Esophagus squamous epithelium (tissue), 4 donors: ENCODE results near the gene ZNF70.

Source experiments
- POLR2A ChIP-seq, 4 donors: fragments of 450-650 bp; IDR thresholded peaks; one replicate each; pipeline ENCODE4 v1.6.1; 2017; ENCODE audit warnings: antibody characterized with exemption in 4 of 4, mild to moderate bottlenecking in 4 of 4, moderate library complexity in 3 of 4
- TF ChIP-seq, protein P1 (sequence below), 6 experiments: fragments of 450-650 bp in 4 of 6; fragments of 200-600 bp in 2 of 6; sonication (generic) in 2 of 6; IDR thresholded peaks; one replicate each; pipeline ENCODE4 v1.5.1; 2016 to 2019; ENCODE audit warnings: antibody characterized with exemption in 6 of 6, mild to moderate bottlenecking in 4 of 6, moderate library complexity in 4 of 6

DNA sequence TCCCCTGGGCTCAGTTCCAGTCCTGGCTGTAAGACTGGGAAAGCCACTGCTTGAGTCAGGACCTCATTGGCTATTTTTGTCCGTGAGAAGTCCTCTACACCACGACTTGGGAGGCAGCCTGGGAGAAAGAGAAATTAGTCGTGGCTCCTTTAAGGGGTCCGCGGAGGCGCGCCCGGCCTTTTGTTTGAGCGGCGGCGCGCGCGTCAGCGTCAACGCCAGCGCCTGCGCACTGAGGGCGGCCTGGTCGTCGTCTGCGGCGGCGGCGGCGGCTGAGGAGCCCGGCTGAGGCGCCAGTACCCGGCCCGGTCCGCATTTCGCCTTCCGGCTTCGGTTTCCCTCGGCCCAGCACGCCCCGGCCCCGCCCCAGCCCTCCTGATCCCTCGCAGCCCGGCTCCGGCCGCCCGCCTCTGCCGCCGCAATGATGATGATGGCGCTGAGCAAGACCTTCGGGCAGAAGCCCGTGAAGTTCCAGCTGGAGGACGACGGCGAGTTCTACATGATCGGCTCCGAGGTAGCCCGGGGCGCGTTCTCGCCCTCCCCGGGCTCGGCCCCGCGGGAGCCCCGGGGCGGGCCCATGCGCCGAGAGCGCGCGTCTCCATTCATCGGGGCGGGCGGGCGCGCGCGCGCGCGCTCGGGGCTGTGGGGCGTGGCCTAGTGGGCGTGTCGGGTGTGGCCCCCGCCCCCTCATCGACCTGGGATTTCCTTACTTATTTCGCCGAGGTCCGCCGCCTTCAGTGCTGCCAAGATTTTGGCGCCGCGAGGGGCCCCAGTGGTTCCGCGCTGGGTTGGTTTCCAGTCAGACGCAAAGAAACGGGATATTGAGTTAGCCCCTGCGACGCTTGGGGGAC is 36.1 kb upstream of the ZNF70 start, which contains the start of gene SMARCB1:
- TF ChIP-seq, protein P1, sequence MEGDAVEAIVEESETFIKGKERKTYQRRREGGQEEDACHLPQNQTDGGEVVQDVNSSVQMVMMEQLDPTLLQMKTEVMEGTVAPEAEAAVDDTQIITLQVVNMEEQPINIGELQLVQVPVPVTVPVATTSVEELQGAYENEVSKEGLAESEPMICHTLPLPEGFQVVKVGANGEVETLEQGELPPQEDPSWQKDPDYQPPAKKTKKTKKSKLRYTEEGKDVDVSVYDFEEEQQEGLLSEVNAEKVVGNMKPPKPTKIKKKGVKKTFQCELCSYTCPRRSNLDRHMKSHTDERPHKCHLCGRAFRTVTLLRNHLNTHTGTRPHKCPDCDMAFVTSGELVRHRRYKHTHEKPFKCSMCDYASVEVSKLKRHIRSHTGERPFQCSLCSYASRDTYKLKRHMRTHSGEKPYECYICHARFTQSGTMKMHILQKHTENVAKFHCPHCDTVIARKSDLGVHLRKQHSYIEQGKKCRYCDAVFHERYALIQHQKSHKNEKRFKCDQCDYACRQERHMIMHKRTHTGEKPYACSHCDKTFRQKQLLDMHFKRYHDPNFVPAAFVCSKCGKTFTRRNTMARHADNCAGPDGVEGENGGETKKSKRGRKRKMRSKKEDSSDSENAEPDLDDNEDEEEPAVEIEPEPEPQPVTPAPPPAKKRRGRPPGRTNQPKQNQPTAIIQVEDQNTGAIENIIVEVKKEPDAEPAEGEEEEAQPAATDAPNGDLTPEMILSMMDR (IDR thresholded peaks at IDR 0.05): peak in 2 of 6 experiments; percentile 4 to 5
- TF ChIP-seq POLR2A (IDR thresholded peaks at IDR 0.05): peak in 2 of 4 donors; percentile 70 to 86
